ENCODE results near the gene BRF1.
"Not testable (repeated sequence)": the region's sequence is repeated elsewhere in the genome, so short reads cannot be mapped to it uniquely, and the experiment has no call there.

The BRF1 gene

DNA sequence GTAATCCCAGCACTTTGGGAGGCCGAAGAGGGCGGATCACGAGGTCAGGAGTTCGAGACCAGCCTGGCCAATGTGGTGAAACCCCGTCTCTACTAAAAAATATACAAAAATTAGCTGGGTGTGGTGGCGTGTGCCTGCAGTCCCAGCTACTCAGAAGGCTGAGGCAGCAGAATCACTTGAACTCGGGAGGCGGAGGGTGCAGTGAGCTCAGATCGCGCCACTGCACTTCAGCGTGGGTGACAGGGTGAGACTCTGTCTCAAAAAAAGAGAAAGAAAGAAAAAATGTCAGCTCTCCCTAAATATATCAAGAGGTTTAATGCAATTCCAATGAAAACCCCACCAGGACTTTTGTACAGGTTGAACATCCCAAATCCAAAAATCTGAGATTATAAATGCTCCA, 3.5 kb downstream of the BRF1 start:
- H3K9ac ChIP-seq (ENCODE audit: low read depth, low read length); H3K4me2 ChIP-seq (ENCODE audit: low read length); H3K4me3 ChIP-seq (ENCODE audit: low read length); H3K9me3 ChIP-seq (replicated peaks; ENCODE audit: low read length); H3K36me3 ChIP-seq (ENCODE audit: insufficient read depth, low read length); H3K27me3 ChIP-seq (ENCODE audit: control insufficient read depth, insufficient read depth, low read length): not testable (repeated sequence)
- H3K4me1 ChIP-seq (ENCODE audit: control insufficient read depth, insufficient read depth, low read length), result peaks cover 11% of the 10 kb centered on the region

DNA sequence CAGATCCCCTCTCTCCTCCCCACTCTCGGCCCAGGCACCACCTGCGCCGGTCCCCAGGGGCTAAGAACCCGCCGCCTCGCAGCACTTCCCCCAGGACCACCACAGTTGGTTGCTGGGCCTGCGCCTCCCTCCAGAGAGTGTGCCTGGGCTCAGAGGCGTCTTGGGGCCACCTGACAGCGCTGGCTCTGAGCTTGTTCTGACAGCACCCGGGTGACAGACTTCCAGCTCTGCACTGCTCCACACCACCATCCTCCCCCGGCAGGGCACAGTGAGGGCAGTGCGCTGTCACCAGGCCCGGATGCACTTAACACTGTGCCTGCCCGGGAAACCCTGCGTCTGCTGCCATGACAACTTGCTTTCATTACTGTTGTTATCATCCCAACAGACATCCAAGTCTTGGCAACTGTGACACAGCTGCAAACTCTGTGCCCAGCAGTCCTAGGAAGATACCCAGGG, 6.6 kb downstream of the BRF1 start:
- Histone ChIP-seq H3K36me3 (ENCODE audit: insufficient read depth, low read length) (no peaks in the 10 kb centered on the region), H3K4me3 (ENCODE audit: low read length) (no peak overlapping the region), H3K4me1 (ENCODE audit: control insufficient read depth, insufficient read depth, low read length) (peaks cover 6% of the 10 kb centered on the region), H3K27me3 (ENCODE audit: control insufficient read depth, insufficient read depth, low read length) (no peaks in the 10 kb centered on the region), H3K9me3 (replicated peaks; ENCODE audit: low read length) (no peaks in the 10 kb centered on the region), H3K4me2 (ENCODE audit: low read length) (peak overlapping the region; percentile 31), H3K9ac (ENCODE audit: low read depth, low read length) (no peak overlapping the region)

DNA sequence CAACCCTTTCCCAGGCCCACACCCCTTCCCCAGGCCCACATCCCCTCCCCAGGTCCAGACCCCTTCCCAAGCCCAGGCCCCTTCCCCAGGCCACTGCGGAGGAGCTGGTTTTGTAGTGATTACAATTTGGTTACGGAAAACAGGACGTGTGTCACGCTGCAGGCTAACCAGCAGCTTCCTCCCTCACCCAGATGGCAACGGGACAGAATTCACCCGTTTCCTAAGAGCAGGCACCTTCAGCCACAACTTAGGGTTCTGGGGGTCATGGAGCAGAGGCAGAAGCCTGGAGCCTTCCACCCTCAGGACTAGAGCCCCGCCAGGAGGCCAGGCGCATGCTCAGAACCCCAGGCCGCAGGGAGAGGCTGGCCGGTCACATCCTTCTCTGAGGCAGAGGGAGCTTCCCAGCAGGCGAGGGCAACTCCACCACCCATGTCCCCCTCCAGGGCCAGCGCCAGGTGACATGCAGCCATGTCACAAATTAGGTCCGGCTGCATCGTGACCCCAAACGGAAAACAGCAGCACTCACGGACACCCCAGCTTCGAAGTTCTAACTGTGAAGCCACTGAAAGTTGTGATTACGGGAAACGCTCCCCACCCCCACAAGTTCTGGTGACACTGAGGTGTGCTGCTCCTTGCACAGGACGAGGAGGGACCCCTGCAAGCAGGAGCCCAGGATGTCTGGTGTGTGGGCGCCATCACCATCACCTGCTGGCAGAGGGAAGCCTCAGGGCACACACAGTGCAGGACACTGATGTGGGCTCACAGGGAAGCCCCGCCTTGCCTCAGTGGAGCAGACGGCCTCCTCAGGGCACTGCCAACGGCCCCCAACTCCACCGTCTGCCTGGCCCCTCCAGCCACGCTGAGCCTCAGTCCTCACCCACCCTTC, 7.7 kb downstream of the BRF1 start:
- H3K4me3 ChIP-seq (ENCODE audit: low read length), result no peak overlapping the region
- no peak overlapping the region for H3K4me2 ChIP-seq (ENCODE audit: low read length)
- H3K9me3 ChIP-seq (replicated peaks; ENCODE audit: low read length), result no peaks in the 10 kb centered on the region
- H3K36me3 ChIP-seq (ENCODE audit: insufficient read depth, low read length), result no peaks in the 10 kb centered on the region
- H3K9ac ChIP-seq (ENCODE audit: low read depth, low read length), result no peak overlapping the region
- peaks cover 6% of the 10 kb centered on the region for H3K4me1 ChIP-seq (ENCODE audit: control insufficient read depth, insufficient read depth, low read length)
- H3K27me3 ChIP-seq (ENCODE audit: control insufficient read depth, insufficient read depth, low read length), result no peaks in the 10 kb centered on the region

DNA sequence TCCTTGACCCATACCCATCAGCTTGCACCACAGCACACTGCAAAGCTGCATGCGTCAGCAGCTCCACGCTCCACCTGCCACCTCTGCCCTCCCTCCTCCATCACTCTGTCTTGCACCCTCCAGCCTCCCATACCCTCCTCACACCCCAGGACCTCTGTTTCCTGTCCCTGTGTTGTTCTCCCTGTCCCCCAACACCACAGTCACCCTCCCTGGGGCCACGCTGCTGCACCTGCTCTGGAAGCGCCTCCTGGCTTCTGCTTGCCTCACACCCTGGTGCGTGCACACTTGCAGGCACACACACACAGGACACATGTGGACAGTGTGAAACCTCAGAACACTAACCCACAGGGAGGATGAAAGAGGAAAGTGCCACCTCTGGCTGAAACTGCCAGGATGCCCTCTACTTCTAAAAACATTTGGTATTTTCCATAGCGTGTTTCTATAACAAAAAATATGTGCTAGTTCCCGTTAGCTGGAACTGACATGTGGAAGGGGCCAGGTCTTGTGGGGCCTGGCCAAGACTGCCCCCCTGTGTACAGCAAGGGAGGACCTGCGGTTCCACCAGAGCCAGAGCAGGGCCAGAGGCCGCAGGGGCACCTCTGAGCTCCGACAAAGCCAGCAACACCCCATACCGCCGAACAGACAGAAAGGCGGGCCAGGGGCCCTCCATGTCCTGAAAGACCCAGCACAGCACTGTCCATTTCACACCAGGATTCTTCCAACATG, 10.0 kb downstream of the BRF1 start:
- Histone ChIP-seq H3K9ac (ENCODE audit: low read depth, low read length) (no peak overlapping the region), H3K4me1 (ENCODE audit: control insufficient read depth, insufficient read depth, low read length) (peaks cover 6% of the 10 kb centered on the region)

DNA sequence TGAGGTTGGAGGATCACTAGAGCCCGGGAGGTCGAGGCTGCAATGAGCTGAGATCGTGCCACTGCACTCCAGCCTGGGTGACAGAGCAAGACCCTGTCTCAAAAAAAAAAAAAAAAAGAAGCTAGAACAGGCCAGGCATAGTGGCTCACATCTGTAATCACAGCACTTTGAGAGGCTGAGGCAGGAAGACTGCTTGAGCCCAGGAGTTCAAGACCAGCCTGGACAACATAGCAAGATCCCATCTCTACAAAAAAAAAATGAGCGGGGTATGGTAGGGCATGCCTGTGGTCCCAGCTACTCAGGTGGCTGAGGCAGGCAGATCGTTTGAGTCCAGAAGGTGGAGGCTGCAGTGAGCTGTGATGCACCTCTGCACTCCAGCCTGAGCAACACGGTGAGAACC, 11.9 kb downstream of the BRF1 start:
- H3K9ac ChIP-seq (ENCODE audit: low read depth, low read length); H3K9me3 ChIP-seq (replicated peaks; ENCODE audit: low read length); H3K36me3 ChIP-seq (ENCODE audit: insufficient read depth, low read length); H3K4me2 ChIP-seq (ENCODE audit: low read length); H3K27me3 ChIP-seq (ENCODE audit: control insufficient read depth, insufficient read depth, low read length); H3K4me1 ChIP-seq (ENCODE audit: control insufficient read depth, insufficient read depth, low read length); H3K4me3 ChIP-seq (ENCODE audit: low read length): not testable (repeated sequence)

More for the DNA sequence above, 10.0 kb downstream of the BRF1 start:
- Histone ChIP-seq H3K4me3 (ENCODE audit: low read length) (no peak overlapping the region), H3K9me3 (replicated peaks; ENCODE audit: low read length) (no peaks in the 10 kb centered on the region), H3K27me3 (ENCODE audit: control insufficient read depth, insufficient read depth, low read length) (no peaks in the 10 kb centered on the region), H3K36me3 (ENCODE audit: insufficient read depth, low read length) (no peaks in the 10 kb centered on the region), H3K4me2 (ENCODE audit: low read length) (no peak overlapping the region)

DNA sequence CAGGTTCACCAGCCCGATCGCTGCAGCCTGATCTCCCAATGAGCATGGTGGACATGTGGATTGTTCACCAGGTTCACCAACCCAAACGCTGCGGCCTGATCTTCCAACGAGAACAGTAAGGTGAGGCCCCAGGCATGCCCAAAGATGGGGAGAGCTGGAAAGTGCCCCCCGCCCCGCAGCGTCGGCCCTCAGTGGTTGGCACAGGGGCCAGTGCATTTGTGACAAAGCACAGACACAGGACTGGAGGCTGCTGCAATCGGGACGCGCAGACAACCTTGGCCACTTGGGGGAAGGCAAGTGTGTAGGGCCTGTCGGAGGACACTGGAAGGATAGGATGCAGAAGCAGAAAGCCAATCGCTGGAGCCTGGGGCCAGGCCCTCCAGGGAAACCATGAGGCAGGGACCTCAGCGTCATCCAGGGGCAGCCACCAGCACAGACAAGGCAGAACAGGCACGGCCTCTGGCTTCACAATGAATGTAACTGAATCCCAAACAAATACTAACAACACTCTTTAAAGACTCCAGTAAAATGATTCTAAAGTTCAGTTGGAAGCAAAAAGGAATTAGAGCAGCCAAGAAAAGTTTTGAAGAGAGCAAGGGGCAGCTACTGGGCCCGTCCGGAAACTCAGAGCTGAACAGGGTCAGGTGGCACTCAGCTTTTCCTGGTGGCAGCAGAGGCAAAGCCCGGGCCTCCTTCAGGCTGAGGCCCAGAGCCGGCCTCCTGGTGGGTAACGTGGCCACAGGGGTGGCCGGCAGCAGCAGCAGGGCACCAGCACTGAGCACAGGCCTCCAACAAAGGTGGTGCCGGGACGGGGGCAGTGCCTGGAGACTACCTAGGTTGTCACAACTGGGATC, 13.3 kb downstream of the BRF1 start:
- no peak overlapping the region for H3K4me2 ChIP-seq (ENCODE audit: low read length)
- H3K36me3 ChIP-seq (ENCODE audit: insufficient read depth, low read length), result no peaks in the 10 kb centered on the region
- H3K4me1 ChIP-seq (ENCODE audit: control insufficient read depth, insufficient read depth, low read length), result no peaks in the 10 kb centered on the region
- no peak overlapping the region for H3K9ac ChIP-seq (ENCODE audit: low read depth, low read length)
- H3K27me3 ChIP-seq (ENCODE audit: control insufficient read depth, insufficient read depth, low read length), result no peaks in the 10 kb centered on the region
- no peaks in the 10 kb centered on the region for H3K9me3 ChIP-seq (replicated peaks; ENCODE audit: low read length)
- H3K4me3 ChIP-seq (ENCODE audit: low read length), result no peak overlapping the region

DNA sequence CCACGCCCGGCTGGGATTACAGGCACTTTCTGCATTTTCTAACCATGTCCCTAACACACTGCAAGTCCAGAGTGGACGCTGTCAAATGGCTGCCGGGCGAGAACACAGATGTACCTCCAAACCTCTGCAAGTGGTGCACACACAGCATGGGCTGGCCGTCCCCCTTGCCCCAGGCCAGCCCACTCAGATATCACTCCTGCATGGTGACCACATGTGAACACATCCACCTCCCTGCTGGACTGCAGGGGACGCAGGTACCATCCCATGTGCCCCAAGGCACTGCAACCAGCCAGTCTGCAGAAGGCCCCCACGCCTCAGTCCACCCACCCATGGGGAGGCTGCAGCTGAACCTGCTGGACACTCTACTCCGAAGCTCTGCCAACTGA, 14.0 kb downstream of the BRF1 start:
- no peaks in the 10 kb centered on the region for H3K27me3 ChIP-seq (ENCODE audit: control insufficient read depth, insufficient read depth, low read length)
- no peaks in the 10 kb centered on the region for H3K4me1 ChIP-seq (ENCODE audit: control insufficient read depth, insufficient read depth, low read length)
- no peak overlapping the region for H3K4me3 ChIP-seq (ENCODE audit: low read length)
- no peak overlapping the region for H3K9ac ChIP-seq (ENCODE audit: low read depth, low read length)
- H3K4me2 ChIP-seq (ENCODE audit: low read length), result no peak overlapping the region
- H3K36me3 ChIP-seq (ENCODE audit: insufficient read depth, low read length), result no peaks in the 10 kb centered on the region
- H3K9me3 ChIP-seq (replicated peaks; ENCODE audit: low read length), result no peaks in the 10 kb centered on the region

DNA sequence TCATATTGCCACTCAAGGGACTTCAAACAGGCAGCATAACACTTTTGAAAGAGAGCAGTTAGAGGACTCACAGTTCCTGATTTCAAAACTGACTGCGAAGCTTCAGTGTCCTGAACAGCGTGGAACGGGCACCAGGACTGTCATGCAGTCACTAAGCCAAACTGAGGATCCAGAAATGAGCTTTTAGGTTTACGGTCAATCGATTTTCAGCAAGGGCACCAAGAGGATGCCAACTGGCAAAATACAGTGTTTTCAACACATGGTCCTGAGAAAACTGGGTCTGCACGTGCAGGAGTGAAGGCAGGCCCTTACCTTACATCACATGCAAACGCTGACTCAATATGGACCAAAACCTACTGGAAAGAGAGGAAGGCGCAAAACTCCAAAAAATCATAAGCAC, 15.6 kb downstream of the BRF1 start:
- H3K4me2 ChIP-seq (ENCODE audit: low read length), result no peak overlapping the region
- H3K4me1 ChIP-seq (ENCODE audit: control insufficient read depth, insufficient read depth, low read length), result no peaks in the 10 kb centered on the region
- H3K36me3 ChIP-seq (ENCODE audit: insufficient read depth, low read length), result peaks cover 3% of the 10 kb centered on the region

DNA sequence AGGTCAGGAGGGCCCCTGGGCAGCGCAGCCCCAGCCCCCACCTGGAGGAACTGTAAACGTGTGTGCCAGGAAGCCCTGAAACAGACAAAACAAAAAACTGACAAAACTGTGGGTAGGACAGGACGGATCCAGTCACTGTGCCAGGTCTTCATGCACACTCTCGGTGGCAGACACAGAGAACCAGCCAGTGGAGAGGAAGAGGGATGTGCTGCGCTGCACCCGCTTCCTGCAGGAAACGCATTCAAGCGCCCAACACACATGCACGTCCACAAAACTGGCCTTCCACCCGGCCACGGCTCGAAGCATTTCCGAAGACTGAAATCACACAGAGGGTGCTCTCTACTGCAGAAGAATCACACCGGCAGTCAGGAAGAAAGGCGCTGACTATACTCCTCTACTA, 16.9 kb downstream of the BRF1 start:
- H3K9ac ChIP-seq (ENCODE audit: low read depth, low read length), result no peak overlapping the region
- no peak overlapping the region for H3K4me2 ChIP-seq (ENCODE audit: low read length)
- no peaks in the 10 kb centered on the region for H3K27me3 ChIP-seq (ENCODE audit: control insufficient read depth, insufficient read depth, low read length)
- H3K4me3 ChIP-seq (ENCODE audit: low read length), result no peak overlapping the region
- H3K36me3 ChIP-seq (ENCODE audit: insufficient read depth, low read length), result peaks cover 3% of the 10 kb centered on the region
- no peaks in the 10 kb centered on the region for H3K9me3 ChIP-seq (replicated peaks; ENCODE audit: low read length)
- no peaks in the 10 kb centered on the region for H3K4me1 ChIP-seq (ENCODE audit: control insufficient read depth, insufficient read depth, low read length)

More for the DNA sequence above, 15.6 kb downstream of the BRF1 start:
- Histone ChIP-seq H3K9ac (ENCODE audit: low read depth, low read length) (no peak overlapping the region), H3K4me3 (ENCODE audit: low read length) (no peak overlapping the region), H3K27me3 (ENCODE audit: control insufficient read depth, insufficient read depth, low read length) (no peaks in the 10 kb centered on the region), H3K9me3 (replicated peaks; ENCODE audit: low read length) (no peaks in the 10 kb centered on the region)

DNA sequence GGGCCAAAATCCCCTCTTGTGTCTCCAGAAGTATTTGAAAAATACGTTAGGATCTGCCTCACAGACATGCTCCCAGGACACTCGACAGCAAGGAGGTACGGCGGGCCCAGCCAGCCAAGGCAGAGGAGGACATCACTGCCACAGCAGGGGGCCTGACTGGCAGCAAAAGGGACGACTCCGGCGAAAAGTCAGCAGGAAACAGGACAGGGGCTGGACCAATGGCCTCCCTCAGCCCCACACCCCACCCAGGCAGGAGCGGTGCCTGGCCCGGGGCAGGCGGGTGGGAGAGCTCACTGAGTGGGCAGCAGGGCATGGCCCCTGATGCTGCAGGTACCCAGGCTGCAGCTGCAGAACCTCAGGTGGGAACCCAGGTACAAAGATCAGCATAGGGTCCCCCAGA, 17.8 kb downstream of the BRF1 start:
- no peaks in the 10 kb centered on the region for H3K27me3 ChIP-seq (ENCODE audit: control insufficient read depth, insufficient read depth, low read length)
- peaks cover 3% of the 10 kb centered on the region for H3K36me3 ChIP-seq (ENCODE audit: insufficient read depth, low read length)
- no peaks in the 10 kb centered on the region for H3K9me3 ChIP-seq (replicated peaks; ENCODE audit: low read length)
- H3K9ac ChIP-seq (ENCODE audit: low read depth, low read length), result no peak overlapping the region
- H3K4me2 ChIP-seq (ENCODE audit: low read length), result no peak overlapping the region
- H3K4me3 ChIP-seq (ENCODE audit: low read length), result no peak overlapping the region
- H3K4me1 ChIP-seq (ENCODE audit: control insufficient read depth, insufficient read depth, low read length), result no peaks in the 10 kb centered on the region

DNA sequence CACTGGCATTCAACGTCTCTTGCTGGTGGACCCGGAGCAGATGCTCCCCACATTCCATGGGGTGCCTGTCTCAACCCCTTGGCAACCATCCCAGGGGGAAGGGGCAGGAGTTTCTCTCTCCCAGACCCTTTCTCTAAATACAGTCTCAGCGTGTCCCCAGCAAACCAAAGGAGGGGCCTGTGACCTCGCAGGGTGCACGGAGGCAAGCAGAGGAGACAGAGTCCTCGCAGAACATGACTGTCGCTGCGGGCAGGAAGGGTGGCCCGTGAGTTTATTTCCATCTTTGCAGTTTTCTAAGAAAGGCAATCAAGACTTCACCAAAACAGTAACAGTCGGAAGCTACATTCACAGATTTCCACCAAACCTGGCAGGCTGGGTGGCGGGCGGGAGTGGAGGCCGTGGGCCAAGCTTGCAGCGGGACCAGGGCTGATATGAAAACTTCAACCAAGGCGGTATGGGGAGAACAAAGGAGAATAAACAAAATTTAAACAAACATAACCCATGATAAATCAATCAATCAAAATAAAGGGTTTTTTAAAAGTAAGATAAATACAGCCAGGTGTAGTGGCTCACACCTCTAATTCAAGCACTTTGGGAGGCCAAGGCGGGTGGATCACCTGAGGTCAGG, 18.6 kb downstream of the BRF1 start:
- H3K4me1 ChIP-seq (ENCODE audit: control insufficient read depth, insufficient read depth, low read length), result no peaks in the 10 kb centered on the region
- no peak overlapping the region for H3K9ac ChIP-seq (ENCODE audit: low read depth, low read length)
- no peaks in the 10 kb centered on the region for H3K9me3 ChIP-seq (replicated peaks; ENCODE audit: low read length)
- peaks cover 3% of the 10 kb centered on the region for H3K36me3 ChIP-seq (ENCODE audit: insufficient read depth, low read length)
- H3K27me3 ChIP-seq (ENCODE audit: control insufficient read depth, insufficient read depth, low read length), result no peaks in the 10 kb centered on the region
- no peak overlapping the region for H3K4me3 ChIP-seq (ENCODE audit: low read length)
- no peak overlapping the region for H3K4me2 ChIP-seq (ENCODE audit: low read length)
